Keratinocyte (primary cell): ENCODE results near the gene CSTF2T. TPM values are rescaled to one million over a fixed set of nuclear protein-coding genes. Genes with fewer than 3 reads are reported as not detected.

Source experiments
- DNase-seq: peaks from one replicate; pipeline ENCODE4 v3.0.0-alpha.2; 2011; ENCODE audit warnings: low read depth, missing footprints, low spot score
- FAIRE-seq: peaks from 2 replicates; lab custom pipeline; 2011; peaks lifted over from hg19 to GRCh38; lab: Jason Lieb, UNC
- H2AFZ ChIP-seq: 2 replicates; pipeline ENCODE4 v1.6.0; 2012; ENCODE audit warnings: low read length, control low read depth, inconsistent platforms; ENCODE audit not compliant: control insufficient read depth
- H3K27ac ChIP-seq: 2 replicates; pipeline ENCODE4 v1.5.1; 2011; ENCODE audit warnings: low read length; ENCODE audit not compliant: control insufficient read depth, insufficient read depth
- H3K27me3 ChIP-seq: 3 replicates; pipeline ENCODE4 v1.6.0; 2011; ENCODE audit warnings: low read length; ENCODE audit not compliant: control insufficient read depth, insufficient read depth; ENCODE audit errors: extremely low read depth
- H3K36me3 ChIP-seq, 2 experiments: 2 replicates in 1 of 2; 3 replicates in 1 of 2; pipeline ENCODE4 v1.5.1; 2011; ENCODE audit warnings: low read length in 2 of 2, mild to moderate bottlenecking in 1 of 2; ENCODE audit not compliant: control insufficient read depth in 2 of 2, insufficient read depth in 2 of 2; ENCODE audit errors: extremely low read depth in 1 of 2
- H3K4me1 ChIP-seq: 3 replicates; pipeline ENCODE4 v1.5.1; 2011; ENCODE audit warnings: low read length; ENCODE audit not compliant: control insufficient read depth, insufficient read depth; ENCODE audit errors: extremely low read depth
- H3K4me2 ChIP-seq: 3 replicates; pipeline ENCODE4 v1.6.0; 2011; ENCODE audit warnings: low read depth, low read length; ENCODE audit not compliant: control insufficient read depth, insufficient read depth; ENCODE audit errors: extremely low read depth
- H3K4me3 ChIP-seq, 3 experiments: fragments of 200-600 bp in 1 of 3; sonication (generic) in 1 of 3; 2 replicates in 2 of 3; 3 replicates in 1 of 3; pipeline ENCODE4 v1.5.1; 2011 to 2016; ENCODE audit warnings: low read length in 3 of 3, mild to moderate bottlenecking in 3 of 3, control low read depth in 2 of 3, inconsistent platforms in 1 of 3, low read depth in 1 of 3, mixed read lengths in 1 of 3, mixed run types in 1 of 3, moderate library complexity in 1 of 3; ENCODE audit not compliant: control insufficient read depth in 2 of 3, insufficient read depth in 2 of 3; ENCODE audit errors: extremely low read depth in 1 of 3
- H3K79me2 ChIP-seq: 2 replicates; pipeline ENCODE4 v1.6.0; 2012; ENCODE audit warnings: low read length; ENCODE audit not compliant: control insufficient read depth, insufficient read depth
- H3K9ac ChIP-seq: 3 replicates; pipeline ENCODE4 v1.6.0; 2011; ENCODE audit warnings: low read length; ENCODE audit not compliant: control insufficient read depth, insufficient read depth; ENCODE audit errors: extremely low read depth
- H3K9me1 ChIP-seq: 3 replicates; pipeline ENCODE4 v1.6.0; 2011; ENCODE audit warnings: low read length; ENCODE audit not compliant: control insufficient read depth, insufficient read depth; ENCODE audit errors: extremely low read depth
- H3K9me3 ChIP-seq: 2 replicates; pipeline ENCODE4 v1.5.1; 2012; ENCODE audit warnings: low read depth, low read length; ENCODE audit not compliant: control insufficient read depth
- H4K20me1 ChIP-seq: 3 replicates; pipeline ENCODE4 v1.6.0; 2011; ENCODE audit warnings: low read length; ENCODE audit not compliant: control insufficient read depth, insufficient read depth; ENCODE audit errors: extremely low read depth
- CTCF ChIP-seq, 3 experiments: IDR thresholded peaks in 1 of 3; conservative IDR thresholded peaks in 1 of 3; optimal IDR thresholded peaks in 1 of 3; 2 replicates in 2 of 3; 3 replicates in 1 of 3; pipeline versions ENCODE3 to v1.5.1; 2011; ENCODE audit warnings: low read length in 3 of 3, mild to moderate bottlenecking in 3 of 3, moderate library complexity in 2 of 3, control low read depth in 1 of 3, inconsistent platforms in 1 of 3; ENCODE audit not compliant: insufficient read depth in 2 of 3; ENCODE audit errors: extremely low read depth in 1 of 3
- EZH2 ChIP-seq: IDR thresholded peaks from one replicate; pipeline ENCODE4 v1.6.1; 2012; ENCODE audit warnings: inconsistent platforms, mild to moderate bottlenecking, low read length, moderate library complexity
- dilution Hi-C: fragments of 300-500 bp; cut with MboI; formaldehyde crosslinking; loops from one replicate; pipeline ENCODE4 v1.7.0; 2020; ENCODE audit warnings: low sequenced_read_pairs; ENCODE audit not compliant: extremely low pct_ligation_motif_present
- polyA plus RNA-seq, 5 experiments: library from polyadenylated mRNA; depleted of rRNA in 3 of 5; stranded (reverse) in 3 of 5; stranded (forward) in 1 of 5; unstranded in 1 of 5; fragments of >200 nt; gene quantifications; 1 replicate in 1 of 5; 2 replicates in 3 of 5; 3 replicates in 1 of 5; pipeline versions ENCODE4 v1.2.1 to v1.2.3, GENCODE V29; 2011 to 2012; ENCODE audit warnings: missing spikeins in 2 of 5, low read depth in 1 of 5, low replicate concordance in 1 of 5

Gene CSTF2T
- polyA plus RNA-seq, 1 donor (not counting 4 experiments of a cell fraction or from before 2014, with no cell fraction given), result 10.8 TPM

- H3K27me3 ChIP-seq, result no peaks in the 10 kb centered on the region
- H3K4me1 ChIP-seq, result no peaks in the 10 kb centered on the region
- FAIRE-seq (no peak), DNase-seq (no peak)
- no peak overlapping the region for H3K4me2 ChIP-seq
- H3K9ac ChIP-seq, result no peak overlapping the region
- no peaks in the 10 kb centered on the region for H3K9me1 ChIP-seq
- no peak overlapping the region for H2AFZ ChIP-seq
- H3K79me2 ChIP-seq, result no peaks in the 10 kb centered on the region
- dilution Hi-C loops, result no loop called here
- H3K4me3 ChIP-seq, result no peak overlapping the region
- no peak overlapping the region for H3K27ac ChIP-seq
- no peaks in the 10 kb centered on the region for H3K9me3 ChIP-seq
- no peaks in the 10 kb centered on the region for H3K36me3 ChIP-seq
- TF ChIP-seq EZH2 (no peak), CTCF (optimal IDR thresholded peaks at IDR 0.05 in 1 of 3, IDR thresholded peaks at IDR 0.05 in 1 of 3, conservative IDR thresholded peaks at IDR 0.05 in 1 of 3; ENCODE audit: extremely low read depth in 1 of 3, insufficient read depth in 2 of 3, low read length in 3 of 3) (no peak)
- H4K20me1 ChIP-seq, result no peaks in the 10 kb centered on the region
Observed at GRCh38 chr10:51707821-51708424, 8.5 kb upstream of the CSTF2T start.

- no peaks in the 10 kb centered on the region for H3K9me1 ChIP-seq
- dilution Hi-C loops, result no loop called here
- H3K36me3 ChIP-seq, result no peaks in the 10 kb centered on the region
- no peaks in the 10 kb centered on the region for H4K20me1 ChIP-seq
- H2AFZ ChIP-seq, result no peak overlapping the region
- no peak for TF ChIP-seq EZH2
- no peak for TF ChIP-seq CTCF (optimal IDR thresholded peaks at IDR 0.05 in 1 of 3, IDR thresholded peaks at IDR 0.05 in 1 of 3, conservative IDR thresholded peaks at IDR 0.05 in 1 of 3; ENCODE audit: extremely low read depth in 1 of 3, insufficient read depth in 2 of 3, low read length in 3 of 3)
- H3K4me2 ChIP-seq, result no peak overlapping the region
- H3K27me3 ChIP-seq, result no peaks in the 10 kb centered on the region
- FAIRE-seq, result no peak
- no peak for DNase-seq
- no peaks in the 10 kb centered on the region for H3K4me1 ChIP-seq
- H3K4me3 ChIP-seq, result no peak overlapping the region
- no peaks in the 10 kb centered on the region for H3K9me3 ChIP-seq
- H3K79me2 ChIP-seq, result no peaks in the 10 kb centered on the region
- H3K27ac ChIP-seq, result no peak overlapping the region
- no peak overlapping the region for H3K9ac ChIP-seq
Observed at GRCh38 chr10:51707392-51707791, 8.0 kb upstream of the CSTF2T start.
